ENCODE data around the gene MRPL50. TPM values are rescaled to one million over a fixed set of nuclear protein-coding genes. Genes with fewer than 3 reads are reported as not detected.

Gene MRPL50
- total and polyA plus RNA-seq, 8 donors = 3.7 to 8.4 (median 6.4) TPM

GRCh38 chr9:101362450-101362849, 36.0 kb downstream of the MRPL50 start:
- peaks cover 9 to 22% (median 13%) of the 10 kb centered on the region in 3 donors for H3K4me1 ChIP-seq
- no peaks in the 10 kb centered on the region for H3K9me3 ChIP-seq
- TF ChIP-seq, protein P1, sequence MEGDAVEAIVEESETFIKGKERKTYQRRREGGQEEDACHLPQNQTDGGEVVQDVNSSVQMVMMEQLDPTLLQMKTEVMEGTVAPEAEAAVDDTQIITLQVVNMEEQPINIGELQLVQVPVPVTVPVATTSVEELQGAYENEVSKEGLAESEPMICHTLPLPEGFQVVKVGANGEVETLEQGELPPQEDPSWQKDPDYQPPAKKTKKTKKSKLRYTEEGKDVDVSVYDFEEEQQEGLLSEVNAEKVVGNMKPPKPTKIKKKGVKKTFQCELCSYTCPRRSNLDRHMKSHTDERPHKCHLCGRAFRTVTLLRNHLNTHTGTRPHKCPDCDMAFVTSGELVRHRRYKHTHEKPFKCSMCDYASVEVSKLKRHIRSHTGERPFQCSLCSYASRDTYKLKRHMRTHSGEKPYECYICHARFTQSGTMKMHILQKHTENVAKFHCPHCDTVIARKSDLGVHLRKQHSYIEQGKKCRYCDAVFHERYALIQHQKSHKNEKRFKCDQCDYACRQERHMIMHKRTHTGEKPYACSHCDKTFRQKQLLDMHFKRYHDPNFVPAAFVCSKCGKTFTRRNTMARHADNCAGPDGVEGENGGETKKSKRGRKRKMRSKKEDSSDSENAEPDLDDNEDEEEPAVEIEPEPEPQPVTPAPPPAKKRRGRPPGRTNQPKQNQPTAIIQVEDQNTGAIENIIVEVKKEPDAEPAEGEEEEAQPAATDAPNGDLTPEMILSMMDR (IDR thresholded peaks at IDR 0.05) = no peak
- DNase-seq (no peak), FAIRE-seq (no peak), ATAC-seq (no peak)
- H3K4me3 ChIP-seq = no peak overlapping the region
- no peaks in the 10 kb centered on the region for H3K36me3 ChIP-seq
- intact Hi-C loops (cut with DNase I) = no loop called here
- no peaks in the 10 kb centered on the region for H3K27me3 ChIP-seq
- 78 to 92% methylated on average over 5 of the region's 5 CpGs for WGBS, 2 donors
- no peak overlapping the region for H3K27ac ChIP-seq

DNA sequence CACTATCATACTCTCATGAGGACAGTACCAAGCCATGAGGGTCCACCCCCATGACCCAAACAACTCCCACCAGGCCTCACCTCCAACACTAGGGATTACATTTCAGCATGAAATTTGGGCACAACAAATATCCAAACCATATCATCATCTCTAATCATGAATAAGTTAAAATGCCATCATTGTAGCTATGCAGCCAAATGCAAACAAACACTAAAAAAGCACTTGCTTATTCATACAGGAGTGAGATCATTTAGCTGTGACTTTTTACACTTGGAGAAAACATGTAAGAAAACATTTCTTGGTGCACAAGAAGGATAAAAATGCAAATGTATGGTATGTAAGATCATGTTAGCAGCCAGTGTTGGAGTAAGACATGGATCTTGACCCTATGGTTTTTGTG, 37.8 kb downstream of the MRPL50 start:
- TF ChIP-seq, protein P1 (IDR thresholded peaks at IDR 0.05) = no peak
- H3K4me1 ChIP-seq = peaks cover 0 to 4% (median under 1%) of the 10 kb centered on the region in 3 donors
- H3K36me3 ChIP-seq = no peaks in the 10 kb centered on the region
- H3K27ac ChIP-seq = no peak overlapping the region
- no peak for ATAC-seq
- FAIRE-seq = no peak
- no peaks in the 10 kb centered on the region for H3K27me3 ChIP-seq
- H3K4me3 ChIP-seq = no peak overlapping the region
- no peaks in the 10 kb centered on the region for H3K9me3 ChIP-seq
- intact Hi-C loops (cut with DNase I) = no loop called here
- DNase-seq = no peak

- no peak for DNase-seq
- no peaks in the 10 kb centered on the region for H3K36me3 ChIP-seq
- no peak for ATAC-seq
- no peaks in the 10 kb centered on the region for H3K27me3 ChIP-seq
- no peak overlapping the region for H3K4me3 ChIP-seq
- intact Hi-C loops (cut with DNase I) = no loop called here
- no peak for FAIRE-seq
- H3K9me3 ChIP-seq = no peaks in the 10 kb centered on the region
- peaks cover 0 to 7% (median 0%) of the 10 kb centered on the region in 3 donors for H3K4me1 ChIP-seq
- no peak overlapping the region for H3K27ac ChIP-seq
- WGBS, 2 donors = 68 to 73% methylated on average over 1 of the region's 1 CpG
- TF ChIP-seq, protein P1 (IDR thresholded peaks at IDR 0.05) = no peak
These were observed 38.7 kb downstream of the MRPL50 start for GRCh38 chr9:101359679-101360078.

GRCh38 chr9:101356619-101357018, 41.8 kb downstream of the MRPL50 start:
- Histone ChIP-seq H3K9me3 (no peaks in the 10 kb centered on the region), H3K27ac (no peak overlapping the region), H3K27me3 (no peaks in the 10 kb centered on the region), H3K4me3 (no peak overlapping the region), H3K4me1 (peaks cover 0 to 16% (median 0%) of the 10 kb centered on the region in 3 donors), H3K36me3 (no peaks in the 10 kb centered on the region)
- no peak for FAIRE-seq
- 50% methylated on average over 1 of the region's 1 CpG for WGBS, 2 donors
- no peak for ATAC-seq
- TF ChIP-seq, protein P1 (IDR thresholded peaks at IDR 0.05) = no peak
- intact Hi-C loops (cut with DNase I) = no loop called here
- DNase-seq = no peak

GRCh38 chr9:101354765-101355708, 43.4 kb downstream of the MRPL50 start:
- H3K4me3 ChIP-seq = no peak overlapping the region
- 51 to 59% methylated on average over 7 of the region's 7 CpGs for WGBS, 2 donors
- DNase-seq (peak in 1 of 6 donors; percentile 19), FAIRE-seq (no peak), ATAC-seq (peak in 3 of 4 donors; percentile 46 to 72 (median 52))
- H3K4me1 ChIP-seq = peaks cover 0 to 16% (median 0%) of the 10 kb centered on the region in 3 donors
- no peaks in the 10 kb centered on the region for H3K36me3 ChIP-seq
- TF ChIP-seq, protein P1 (IDR thresholded peaks at IDR 0.05) = no peak
- intact Hi-C loops (cut with DNase I) = no loop called here
- H3K27me3 ChIP-seq = no peaks in the 10 kb centered on the region
- peak overlapping the region in 2 of 4 donors; percentile 66 to 69 for H3K27ac ChIP-seq
- H3K9me3 ChIP-seq = no peaks in the 10 kb centered on the region
